Left renal pelvis (tissue), 4 donors: Measurements from ENCODE around the gene PAQR9. TPM values are rescaled to one million over a fixed set of nuclear protein-coding genes. Genes with fewer than 3 reads are reported as not detected.
A peak's percentile ranks its signal among the peaks of the same experiment; 100 is the strongest.

Experiments used
- DNase-seq, 4 donors: peaks; one replicate each; pipeline ENCODE4 v3.0.0-alpha.2; 2013; ENCODE audit warnings: low read depth in 4 of 4, low spot score in 3 of 4
- polyA plus RNA-seq, 4 donors: library from polyadenylated mRNA; unstranded; fragments of 120-200 nt; gene quantifications; one replicate each; pipeline ENCODE4 v1.2.1, GENCODE V29; 2013; ENCODE audit not compliant: insufficient read length in 4 of 4

PAQR9 gene
- polyA plus RNA-seq, 4 donors = 0.56 to 0.87 (median 0.62) TPM

- no peak for DNase-seq
These were observed 10.9 kb downstream of the PAQR9 start for GRCh38 chr3:142952272-142953193.

GRCh38 chr3:142951794-142952193 is 11.7 kb downstream of the PAQR9 start:
- peak in 1 of 4 donors; percentile 9 for DNase-seq

- no peak for DNase-seq
These were observed 12.5 kb downstream of the PAQR9 start for GRCh38 chr3:142950972-142951371.

- no peak for DNase-seq
These were observed 15.5 kb downstream of the PAQR9 start for GRCh38 chr3:142947799-142948575.

GRCh38 chr3:142947352-142947751 is 16.1 kb downstream of the PAQR9 start:
- DNase-seq = no peak

GRCh38 chr3:142946861-142947260 is 16.6 kb downstream of the PAQR9 start:
- DNase-seq = no peak

- DNase-seq = no peak
These were observed 18.5 kb downstream of the PAQR9 start for GRCh38 chr3:142945023-142945422.

- no peak for DNase-seq
These were observed 19.1 kb downstream of the PAQR9 start for GRCh38 chr3:142944342-142944741.

GRCh38 chr3:142943870-142944269 is 19.6 kb downstream of the PAQR9 start:
- no peak for DNase-seq

GRCh38 chr3:142943349-142943748 is 20.1 kb downstream of the PAQR9 start:
- DNase-seq = no peak

- DNase-seq = no peak
These were observed 21.9 kb downstream of the PAQR9 start for GRCh38 chr3:142941373-142942123.

GRCh38 chr3:142940472-142940871 is 23.0 kb downstream of the PAQR9 start:
- no peak for DNase-seq

- DNase-seq = no peak
These were observed 23.5 kb downstream of the PAQR9 start for GRCh38 chr3:142940000-142940399.

- DNase-seq = no peak
These were observed 27.5 kb downstream of the PAQR9 start for GRCh38 chr3:142935963-142936362.

GRCh38 chr3:142934887-142935269 is 28.6 kb downstream of the PAQR9 start:
- DNase-seq = no peak

GRCh38 chr3:142934128-142934886 is 29.2 kb downstream of the PAQR9 start:
- DNase-seq = no peak

- no peak for DNase-seq
These were observed 32.3 kb downstream of the PAQR9 start for GRCh38 chr3:142931222-142931621.

- no peak for DNase-seq
These were observed 33.0 kb downstream of the PAQR9 start for GRCh38 chr3:142930463-142930862.

GRCh38 chr3:142929890-142930289 is 33.6 kb downstream of the PAQR9 start:
- DNase-seq = no peak

GRCh38 chr3:142929109-142929508 is 34.4 kb downstream of the PAQR9 start:
- no peak for DNase-seq
